Spleen (tissue), 11 donors: ENCODE results near the gene PXT1. TPM values are rescaled to one million over a fixed set of nuclear protein-coding genes. Genes with fewer than 3 reads are reported as not detected.
A peak's percentile ranks its signal among the peaks of the same experiment; 100 is the strongest.

Experiments
- DNase-seq: peaks from one replicate; pipeline ENCODE4 v3.0.0-alpha.2; 2020
- H3K27ac ChIP-seq, 8 donors: fragments of 200-600 bp; sonication (generic) in 7 of 8; 1 replicate in 4 of 8; 2 replicates in 4 of 8; pipeline versions ENCODE4 v1.5.0 to v1.8.0; 2016 to 2021; ENCODE audit warnings: inconsistent platforms in 4 of 8, mild to moderate bottlenecking in 4 of 8, moderate library complexity in 1 of 8
- H3K27me3 ChIP-seq, 7 donors: fragments of 200-600 bp; sonication (generic) in 6 of 7; replicated peaks in 1 of 7; 1 replicate in 4 of 7; 2 replicates in 3 of 7; pipeline versions ENCODE4 v1.5.0 to v1.8.0; 2016 to 2021; ENCODE audit warnings: inconsistent platforms in 3 of 7, mild to moderate bottlenecking in 1 of 7
- H3K36me3 ChIP-seq, 6 donors: fragments of 200-600 bp; sonication (generic) in 5 of 6; 1 replicate in 4 of 6; 2 replicates in 2 of 6; pipeline versions ENCODE4 v1.5.0 to v1.8.0; 2016 to 2021; ENCODE audit warnings: inconsistent platforms in 2 of 6
- H3K4me1 ChIP-seq, 6 donors: fragments of 200-600 bp; sonication (generic) in 5 of 6; 1 replicate in 3 of 6; 2 replicates in 3 of 6; pipeline versions ENCODE4 v1.5.0 to v1.8.0; 2016 to 2021; ENCODE audit warnings: inconsistent platforms in 3 of 6
- H3K4me3 ChIP-seq, 8 donors: fragments of 200-600 bp; sonication (generic) in 7 of 8; 1 replicate in 4 of 8; 2 replicates in 4 of 8; pipeline versions ENCODE4 v1.5.0 to v1.8.0; 2016 to 2021; ENCODE audit warnings: inconsistent platforms in 4 of 8, mild to moderate bottlenecking in 4 of 8, moderate library complexity in 2 of 8
- H3K9me3 ChIP-seq, 8 donors: fragments of 200-600 bp; sonication (generic) in 7 of 8; 1 replicate in 4 of 8; 2 replicates in 4 of 8; pipeline versions ENCODE4 v1.5.0 to v1.8.0; 2016 to 2021; ENCODE audit warnings: inconsistent platforms in 4 of 8
- POLR2A ChIP-seq, 3 donors: fragments of 450-650 bp; IDR thresholded peaks; one replicate each; pipeline ENCODE4 v1.5.1; 2017; ENCODE audit warnings: antibody characterized with exemption in 3 of 3, mild to moderate bottlenecking in 1 of 3
- POLR2AphosphoS5 ChIP-seq, 3 donors: sonication (generic); formaldehyde crosslinking; IDR thresholded peaks; one replicate each; pipeline ENCODE4 v1.5.1; 2017; ENCODE audit warnings: antibody characterized with exemption in 3 of 3
- WGBS, 5 donors: extraction: QIAGEN DNeasy Blood & Tissue Kit in 3 of 5; methylation state at CpG; one replicate each; pipeline versions ENCODE4 v1.1.5 to v1.1.7; 2013 to 2018; 5-methylcytosine and 5-hydroxymethylcytosine counted together
- intact Hi-C: fragments of 100-400 bp; cut with DNase I; formaldehyde crosslinking; loops from one replicate; pipeline ENCODE4 v1.15.0; 2023; ENCODE audit warnings: low total_unique reads
- polyA plus RNA-seq, 3 donors: library from polyadenylated mRNA; stranded (reverse); fragments of 200-250 nt; gene quantifications; one replicate each; pipeline ENCODE4 v1.2.1, GENCODE V29; 2013
- total RNA-seq, 7 donors: library from RNA; depleted of rRNA in 3 of 7; stranded (reverse); fragments of >200 nt in 3 of 7; fragmentation: NEBNext Ultra II Directional in 4 of 7; extraction: Animal tissue kit (Norgen Biotek cat#: 25700) in 4 of 7; gene quantifications; one replicate each; pipeline versions ENCODE4 v1.1.0 to v1.2.1, GENCODE V29; 2016 to 2021
- TF ChIP-seq, protein P1 (sequence below), 11 experiments: fragments of 200-600 bp in 7 of 11; fragments of 450-650 bp in 4 of 11; sonication (generic) in 4 of 11; IDR thresholded peaks in 8 of 11; conservative IDR thresholded peaks in 3 of 11; 1 replicate in 7 of 11; 2 replicates in 4 of 11; pipeline versions ENCODE4 v1.4.0 to v1.8.0; 2016 to 2021; ENCODE audit warnings: antibody characterized with exemption in 11 of 11, inconsistent platforms in 4 of 11, mild to moderate bottlenecking in 1 of 11
- donor health status: healthy with polysubstance abuse.
- donor health status: DM: no; HTN: no; CAD: no; lungs with moderate emphysema.
- donor health status: DM: no; HTN: no; CAD: no.
- donor health status: Bipolar disorder and iron deficiency.
- donor health status: healthy.
- donor health status: DM: no; HTN: no; CAD: no.
- donor health status: DM: yes; HTN: yes; CAD: no.

PXT1 gene
- total and polyA plus RNA-seq, 10 donors, result 0.49 TPM; not detected in 9

DNA sequence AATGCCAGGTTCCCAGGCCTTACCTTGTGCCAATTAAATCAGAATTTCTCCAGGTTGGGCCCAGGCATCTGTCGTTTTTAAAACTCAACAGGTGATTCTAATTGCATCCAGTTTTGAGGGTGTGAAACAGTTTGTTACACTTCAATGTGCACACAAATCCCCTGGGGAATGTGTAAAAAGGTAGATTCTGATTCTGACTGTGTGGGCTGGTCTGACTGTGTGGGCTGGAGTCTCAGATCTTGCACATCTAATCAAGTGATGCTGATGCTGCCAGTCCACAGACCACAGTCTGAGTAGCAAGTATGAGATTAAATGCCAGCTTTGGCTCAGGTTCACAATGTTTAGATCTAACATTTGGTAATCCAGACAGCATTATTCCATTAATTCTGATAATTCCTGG is 42.7 kb downstream of the PXT1 start:
- Histone ChIP-seq H3K27ac (no peak overlapping the region), H3K4me1 (no peaks in the 10 kb centered on the region), H3K4me3 (no peak overlapping the region), H3K36me3 (no peaks in the 10 kb centered on the region), H3K9me3 (no peaks in the 10 kb centered on the region), H3K27me3 (no peaks in the 10 kb centered on the region)
- TF ChIP-seq, protein P1, sequence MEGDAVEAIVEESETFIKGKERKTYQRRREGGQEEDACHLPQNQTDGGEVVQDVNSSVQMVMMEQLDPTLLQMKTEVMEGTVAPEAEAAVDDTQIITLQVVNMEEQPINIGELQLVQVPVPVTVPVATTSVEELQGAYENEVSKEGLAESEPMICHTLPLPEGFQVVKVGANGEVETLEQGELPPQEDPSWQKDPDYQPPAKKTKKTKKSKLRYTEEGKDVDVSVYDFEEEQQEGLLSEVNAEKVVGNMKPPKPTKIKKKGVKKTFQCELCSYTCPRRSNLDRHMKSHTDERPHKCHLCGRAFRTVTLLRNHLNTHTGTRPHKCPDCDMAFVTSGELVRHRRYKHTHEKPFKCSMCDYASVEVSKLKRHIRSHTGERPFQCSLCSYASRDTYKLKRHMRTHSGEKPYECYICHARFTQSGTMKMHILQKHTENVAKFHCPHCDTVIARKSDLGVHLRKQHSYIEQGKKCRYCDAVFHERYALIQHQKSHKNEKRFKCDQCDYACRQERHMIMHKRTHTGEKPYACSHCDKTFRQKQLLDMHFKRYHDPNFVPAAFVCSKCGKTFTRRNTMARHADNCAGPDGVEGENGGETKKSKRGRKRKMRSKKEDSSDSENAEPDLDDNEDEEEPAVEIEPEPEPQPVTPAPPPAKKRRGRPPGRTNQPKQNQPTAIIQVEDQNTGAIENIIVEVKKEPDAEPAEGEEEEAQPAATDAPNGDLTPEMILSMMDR (IDR thresholded peaks at IDR 0.05 in 8 of 11, conservative IDR thresholded peaks at IDR 0.05 in 3 of 11), result no peak
- TF ChIP-seq POLR2AphosphoS5 (IDR thresholded peaks at IDR 0.05), result no peak
- TF ChIP-seq POLR2A (IDR thresholded peaks at IDR 0.05), result no peak
- intact Hi-C loops, result no loop called here
- WGBS, 5 donors, result 55 to 79% (median 70%) methylated on average over 1 of the region's 1 CpG
- DNase-seq, result no peak

DNA sequence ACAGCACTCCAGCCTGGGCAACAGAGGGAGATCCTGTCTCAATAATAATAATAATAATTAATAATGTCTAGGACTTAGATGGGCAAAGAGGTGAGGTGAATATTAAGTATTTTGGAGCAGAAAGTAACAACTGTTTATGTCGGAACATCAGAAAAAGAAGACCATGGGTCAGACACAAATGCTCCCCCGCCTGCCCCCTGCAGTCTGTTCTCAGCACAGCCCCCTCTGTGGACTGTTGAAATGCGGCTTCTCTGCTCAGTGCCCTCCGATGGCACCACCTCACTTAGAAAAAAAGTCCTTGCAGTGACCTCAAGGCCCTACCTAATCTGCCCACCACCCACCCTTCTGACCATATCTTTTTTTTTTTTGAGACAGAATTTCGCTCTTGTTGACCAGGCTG is 50.0 kb downstream of the PXT1 start:
- Histone ChIP-seq H3K4me1 (peaks cover 0 to 12% (median 8%) of the 10 kb centered on the region in 6 donors), H3K4me3 (no peak overlapping the region), H3K9me3 (no peaks in the 10 kb centered on the region), H3K27ac (no peak overlapping the region), H3K27me3 (peaks cover 0 to 17% (median 6%) of the 10 kb centered on the region in 7 donors), H3K36me3 (no peaks in the 10 kb centered on the region)
- intact Hi-C loops, result no loop called here
- DNase-seq, result no peak
- 88 to 96% (median 90%) methylated on average over 5 of the region's 5 CpGs for WGBS, 5 donors
- TF ChIP-seq, protein P1 (IDR thresholded peaks at IDR 0.05 in 8 of 11, conservative IDR thresholded peaks at IDR 0.05 in 3 of 11), result no peak
- no peak for TF ChIP-seq POLR2A (IDR thresholded peaks at IDR 0.05)

DNA sequence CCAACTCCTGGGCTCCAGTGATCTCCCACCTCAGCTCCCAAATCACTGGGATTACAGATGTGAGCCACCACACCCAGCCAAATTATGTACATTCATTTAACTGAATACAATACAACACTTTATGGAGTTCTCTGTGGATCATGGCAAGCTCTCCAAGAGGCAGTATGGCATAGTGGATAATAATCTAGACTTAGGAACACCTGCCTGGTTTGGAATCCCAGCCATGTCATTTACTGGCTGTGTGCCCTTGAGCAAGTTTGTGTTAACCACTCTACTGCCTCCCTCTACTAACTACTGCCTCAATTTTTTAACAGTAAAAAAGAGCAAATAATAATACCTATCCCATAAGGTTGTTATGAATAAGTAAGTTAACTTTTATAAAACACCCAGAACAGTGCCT is 53.3 kb downstream of the PXT1 start:
- no peaks in the 10 kb centered on the region for H3K36me3 ChIP-seq
- no peak overlapping the region for H3K27ac ChIP-seq
- DNase-seq, result no peak
- no peak overlapping the region for H3K4me3 ChIP-seq
- no peaks in the 10 kb centered on the region for H3K9me3 ChIP-seq
- TF ChIP-seq, protein P1 (IDR thresholded peaks at IDR 0.05 in 8 of 11, conservative IDR thresholded peaks at IDR 0.05 in 3 of 11), result no peak
- TF ChIP-seq POLR2A (IDR thresholded peaks at IDR 0.05) (no peak), POLR2AphosphoS5 (IDR thresholded peaks at IDR 0.05) (no peak)
- peaks cover 0 to 33% (median 6%) of the 10 kb centered on the region in 7 donors for H3K27me3 ChIP-seq
- peaks cover 4 to 30% (median 25%) of the 10 kb centered on the region in 6 donors for H3K4me1 ChIP-seq
- intact Hi-C loops, result no loop called here

DNA sequence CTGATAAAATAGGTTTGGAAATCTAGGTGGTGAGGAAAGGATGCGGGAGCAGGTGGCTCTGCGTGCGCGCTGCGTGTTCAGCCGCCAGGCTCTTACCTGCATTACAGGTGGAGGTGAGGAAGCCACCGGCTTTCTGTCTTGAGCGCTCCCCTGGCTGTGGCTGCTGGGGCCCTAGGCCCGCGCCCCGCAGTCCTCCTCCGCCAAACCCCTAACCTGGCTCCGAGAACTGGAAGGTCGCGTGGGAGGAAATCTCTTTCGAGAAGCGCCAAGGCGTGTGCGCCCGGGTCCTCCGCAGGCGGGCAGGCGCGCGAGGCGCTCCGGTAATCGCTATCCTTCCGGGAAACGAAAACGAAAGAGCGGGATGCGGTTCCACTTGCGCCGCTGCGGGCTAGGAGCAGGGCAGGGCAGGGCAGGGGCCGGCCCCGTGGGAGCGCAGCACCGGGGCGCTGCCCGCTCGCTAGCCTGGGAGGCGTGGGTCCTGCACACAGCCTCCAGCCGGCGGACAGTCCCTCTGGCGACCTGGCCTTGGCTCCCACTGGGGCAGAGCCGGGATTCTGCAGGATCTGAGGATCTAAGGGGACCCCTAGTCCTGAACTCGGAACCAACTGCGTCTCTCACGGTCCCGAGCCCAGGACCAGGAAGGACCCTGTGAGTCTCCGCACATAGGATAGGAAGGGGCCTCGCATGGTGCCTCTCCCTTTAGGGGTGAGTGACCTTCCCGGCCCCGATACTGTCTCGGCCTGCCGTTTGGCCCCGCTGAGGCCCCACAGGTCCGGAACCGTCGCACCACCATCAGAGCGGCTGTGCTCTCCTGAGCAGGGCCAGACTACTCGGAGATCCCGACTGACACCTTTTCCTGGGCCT is 55.0 kb downstream of the PXT1 start, which contains the start of gene ETV7:
Gene ETV7, minus strand, starts transcription at position 230 of the 864 bp plus-strand sequence. Its CDS starts 128 bp downstream, at position 102.
- intact Hi-C loops, result no loop called here
- H3K27me3 ChIP-seq, result peaks cover 0 to 33% (median 6%) of the 10 kb centered on the region in 7 donors
- DNase-seq, result peak; percentile 84
- peak within 1 kb of the TSS; percentile 35 to 83 (median 66) for H3K27ac ChIP-seq
- 2 to 14% (median 5%) methylated on average over 25 to 65 of the region's 65 CpGs for WGBS, 5 donors
- peak in 2 of 3 donors; percentile 60 to 76 for TF ChIP-seq POLR2AphosphoS5 (IDR thresholded peaks at IDR 0.05)
- TF ChIP-seq, protein P1 (IDR thresholded peaks at IDR 0.05 in 8 of 11, conservative IDR thresholded peaks at IDR 0.05 in 3 of 11), result peak in 1 of 11 experiments; percentile 22
- no peak for TF ChIP-seq POLR2A (IDR thresholded peaks at IDR 0.05)
- peak within 1 kb of the TSS; percentile 55 to 87 (median 66) for H3K4me3 ChIP-seq
- peaks cover 0 to 6% (median 0%) of the 10 kb centered on the region in 6 donors for H3K36me3 ChIP-seq
- no peaks in the 10 kb centered on the region for H3K9me3 ChIP-seq
- peaks cover 4 to 30% (median 25%) of the 10 kb centered on the region in 6 donors for H3K4me1 ChIP-seq
